IMR-90 (cell line): ENCODE results near the gene ISOC1.

ENCODE experiments used
- BHLHE40 ChIP-seq: fragments of 150-350 bp; IDR thresholded peaks from 2 replicates; pipeline ENCODE4 v1.6.1; 2016; ENCODE audit warnings: mild to moderate bottlenecking, low read depth, low read length
- CEBPB ChIP-seq: IDR thresholded peaks from 2 replicates; pipeline ENCODE4 v1.6.1; 2012; ENCODE audit warnings: low read depth, low read length, improper control_type of control experiment
- CHD1 ChIP-seq: IDR thresholded peaks from 2 replicates; pipeline ENCODE4 v1.6.1; 2012; ENCODE audit warnings: low read depth, low read length, improper control_type of control experiment
- MXI1 ChIP-seq: IDR thresholded peaks from 2 replicates; pipeline ENCODE4 v1.6.1; 2012; ENCODE audit warnings: low read depth, mild to moderate bottlenecking, low read length, moderate library complexity, borderline replicate concordance
- POLR2A ChIP-seq: IDR thresholded peaks from 2 replicates; pipeline ENCODE4 v1.6.1; 2012; ENCODE audit warnings: mild to moderate bottlenecking, low read depth, low read length
- RAD21 ChIP-seq: IDR thresholded peaks from 2 replicates; pipeline ENCODE4 v1.6.1; 2012; ENCODE audit warnings: low read length, improper control_type of control experiment
- RCOR1 ChIP-seq: IDR thresholded peaks from 2 replicates; pipeline ENCODE4 v1.6.1; 2012; ENCODE audit warnings: mild to moderate bottlenecking, low read length, improper control_type of control experiment; ENCODE audit not compliant: insufficient replicate concordance
- RFX5 ChIP-seq: IDR thresholded peaks from 2 replicates; pipeline ENCODE4 v1.8.0; 2012; ENCODE audit warnings: low read depth, mild to moderate bottlenecking, low read length, moderate library complexity
- TF ChIP-seq, protein P1 (sequence below): conservative IDR thresholded peaks from 2 replicates; pipeline ENCODE4 v1.5.1; 2012; ENCODE audit warnings: mild to moderate bottlenecking, low read depth, low read length, improper control_type of control experiment

DNA sequence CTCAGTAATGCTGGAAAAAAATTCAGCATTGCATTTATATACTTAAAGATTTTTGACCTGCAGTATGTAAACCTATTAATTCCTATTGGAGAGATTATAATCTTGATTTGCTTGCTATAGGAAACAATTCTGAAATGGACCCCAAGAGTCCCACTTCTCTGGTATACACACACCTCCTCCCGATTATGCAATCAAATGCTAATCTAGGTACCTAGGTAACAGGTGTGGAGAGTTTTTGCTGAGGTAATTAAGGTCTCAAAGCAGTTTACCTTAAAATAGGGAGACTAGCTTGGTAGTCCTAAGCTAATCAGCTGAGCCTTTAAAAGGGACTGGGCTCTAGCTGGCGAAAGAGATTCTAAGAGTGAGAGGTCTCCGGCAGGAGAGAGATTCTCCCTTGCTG is 22.2 kb downstream of the ISOC1 start:
- TF ChIP-seq RCOR1 (no peak), RAD21 (no peak), CEBPB (no peak), RFX5 (no peak), POLR2A (no peak), MXI1 (no peak), BHLHE40 (no peak), CHD1 (no peak)
- TF ChIP-seq, protein P1, sequence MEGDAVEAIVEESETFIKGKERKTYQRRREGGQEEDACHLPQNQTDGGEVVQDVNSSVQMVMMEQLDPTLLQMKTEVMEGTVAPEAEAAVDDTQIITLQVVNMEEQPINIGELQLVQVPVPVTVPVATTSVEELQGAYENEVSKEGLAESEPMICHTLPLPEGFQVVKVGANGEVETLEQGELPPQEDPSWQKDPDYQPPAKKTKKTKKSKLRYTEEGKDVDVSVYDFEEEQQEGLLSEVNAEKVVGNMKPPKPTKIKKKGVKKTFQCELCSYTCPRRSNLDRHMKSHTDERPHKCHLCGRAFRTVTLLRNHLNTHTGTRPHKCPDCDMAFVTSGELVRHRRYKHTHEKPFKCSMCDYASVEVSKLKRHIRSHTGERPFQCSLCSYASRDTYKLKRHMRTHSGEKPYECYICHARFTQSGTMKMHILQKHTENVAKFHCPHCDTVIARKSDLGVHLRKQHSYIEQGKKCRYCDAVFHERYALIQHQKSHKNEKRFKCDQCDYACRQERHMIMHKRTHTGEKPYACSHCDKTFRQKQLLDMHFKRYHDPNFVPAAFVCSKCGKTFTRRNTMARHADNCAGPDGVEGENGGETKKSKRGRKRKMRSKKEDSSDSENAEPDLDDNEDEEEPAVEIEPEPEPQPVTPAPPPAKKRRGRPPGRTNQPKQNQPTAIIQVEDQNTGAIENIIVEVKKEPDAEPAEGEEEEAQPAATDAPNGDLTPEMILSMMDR = no peak
